Measurements from ENCODE around the gene UCK2. TPM values are rescaled to one million over a fixed set of nuclear protein-coding genes. Genes with fewer than 3 reads are reported as not detected.

Gene UCK2
- total RNA-seq, 1 donor from 2014 or later: 9.6 TPM

- intact Hi-C loops (cut with micrococcal nuclease): no loop called here
- no peaks in the 10 kb centered on the region for H3K9me3 ChIP-seq (replicated peaks)
- peaks cover 5% of the 10 kb centered on the region for H3K36me3 ChIP-seq
- H3K27me3 ChIP-seq (ENCODE audit: low read depth): no peaks in the 10 kb centered on the region
- H3K27ac ChIP-seq (replicated peaks): no peak overlapping the region
- no peak for DNase-seq
- no peak for TF ChIP-seq CTCF (IDR thresholded peaks at IDR 0.05; ENCODE audit: borderline replicate concordance)
- peaks cover 43% of the 10 kb centered on the region for H3K4me1 ChIP-seq
- no peak overlapping the region for H3K4me3 ChIP-seq
These were observed 60.6 kb downstream of the UCK2 start for GRCh38 chr1:165887877-165888551.

GRCh38 chr1:165888552-165888920 lies 61.1 kb downstream of the UCK2 start:
- H3K27ac ChIP-seq (replicated peaks): no peak overlapping the region
- H3K4me1 ChIP-seq: peaks cover 40% of the 10 kb centered on the region
- no peak for DNase-seq
- H3K36me3 ChIP-seq: peaks cover 5% of the 10 kb centered on the region
- TF ChIP-seq CTCF (IDR thresholded peaks at IDR 0.05; ENCODE audit: borderline replicate concordance): no peak
- H3K9me3 ChIP-seq (replicated peaks): no peaks in the 10 kb centered on the region
- no peak overlapping the region for H3K4me3 ChIP-seq
- intact Hi-C loops (cut with micrococcal nuclease): no loop called here
- H3K27me3 ChIP-seq (ENCODE audit: low read depth): no peaks in the 10 kb centered on the region

GRCh38 chr1:165890684-165891083 lies 63.3 kb downstream of the UCK2 start:
- DNase-seq: no peak
- Histone ChIP-seq H3K4me1 (peaks cover 31% of the 10 kb centered on the region), H3K27me3 (ENCODE audit: low read depth) (no peaks in the 10 kb centered on the region), H3K36me3 (peaks cover 5% of the 10 kb centered on the region), H3K27ac (replicated peaks) (no peak overlapping the region), H3K9me3 (replicated peaks) (no peaks in the 10 kb centered on the region), H3K4me3 (no peak overlapping the region)
- TF ChIP-seq CTCF (IDR thresholded peaks at IDR 0.05; ENCODE audit: borderline replicate concordance): no peak
- intact Hi-C loops (cut with micrococcal nuclease): no loop called here

- Histone ChIP-seq H3K4me3 (no peak overlapping the region), H3K27ac (replicated peaks) (no peak overlapping the region), H3K27me3 (ENCODE audit: low read depth) (no peaks in the 10 kb centered on the region), H3K4me1 (peaks cover 36% of the 10 kb centered on the region), H3K9me3 (replicated peaks) (no peaks in the 10 kb centered on the region), H3K36me3 (peaks cover 5% of the 10 kb centered on the region)
- DNase-seq: no peak
- intact Hi-C loops (cut with micrococcal nuclease): no loop called here
- no peak for TF ChIP-seq CTCF (IDR thresholded peaks at IDR 0.05; ENCODE audit: borderline replicate concordance)
These were observed 63.9 kb downstream of the UCK2 start for GRCh38 chr1:165891111-165891860.

GRCh38 chr1:165892935-165893334 lies 65.5 kb downstream of the UCK2 start:
- Histone ChIP-seq H3K9me3 (replicated peaks) (no peaks in the 10 kb centered on the region), H3K4me3 (no peak overlapping the region), H3K4me1 (peaks cover 53% of the 10 kb centered on the region), H3K36me3 (peaks cover 5% of the 10 kb centered on the region), H3K27me3 (ENCODE audit: low read depth) (no peaks in the 10 kb centered on the region), H3K27ac (replicated peaks) (no peak overlapping the region)
- no peak for DNase-seq
- TF ChIP-seq CTCF (IDR thresholded peaks at IDR 0.05; ENCODE audit: borderline replicate concordance): no peak
- intact Hi-C loops (cut with micrococcal nuclease): no loop called here
